Measurements from ENCODE around the gene BANP. TPM values are rescaled to one million over a fixed set of nuclear protein-coding genes. Genes with fewer than 3 reads are reported as not detected.
"Not testable (repeated sequence)": the region's sequence is repeated elsewhere in the genome, so short reads cannot be mapped to it uniquely, and the experiment has no call there.

The BANP gene
- total RNA-seq, 1 donor, result 25.9 TPM

- no peak for TF ChIP-seq CTCF (IDR thresholded peaks at IDR 0.05; ENCODE audit: insufficient read depth, low read depth, low read length)
- DNase-seq (ENCODE audit: low read depth), result no peak
- no peak overlapping the region for H3K4me3 ChIP-seq (ENCODE audit: low read depth, low read length)
Observed at GRCh38 chr16:88017587-88018101, 66.4 kb downstream of the BANP start.

DNA sequence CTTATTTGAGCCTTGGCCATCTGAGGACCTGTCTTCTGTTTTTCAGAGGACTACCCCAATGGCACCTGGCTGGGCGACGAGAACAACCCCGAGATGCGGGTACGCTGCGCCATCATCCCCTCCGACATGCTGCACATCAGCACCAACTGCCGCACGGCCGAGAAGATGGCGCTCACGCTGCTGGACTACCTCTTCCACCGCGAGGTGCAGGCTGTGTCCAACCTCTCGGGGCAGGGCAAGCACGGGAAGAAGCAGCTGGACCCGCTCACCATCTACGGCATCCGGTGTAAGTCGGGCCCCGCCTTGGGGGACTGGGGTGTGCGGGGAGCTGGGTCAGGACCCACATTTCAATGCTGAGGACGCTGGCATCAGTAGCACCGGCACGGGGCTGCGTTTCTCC is 67.1 kb downstream of the BANP start:
- not testable (repeated sequence) for H3K4me3 ChIP-seq (ENCODE audit: low read depth, low read length); DNase-seq (ENCODE audit: low read depth)

DNA sequence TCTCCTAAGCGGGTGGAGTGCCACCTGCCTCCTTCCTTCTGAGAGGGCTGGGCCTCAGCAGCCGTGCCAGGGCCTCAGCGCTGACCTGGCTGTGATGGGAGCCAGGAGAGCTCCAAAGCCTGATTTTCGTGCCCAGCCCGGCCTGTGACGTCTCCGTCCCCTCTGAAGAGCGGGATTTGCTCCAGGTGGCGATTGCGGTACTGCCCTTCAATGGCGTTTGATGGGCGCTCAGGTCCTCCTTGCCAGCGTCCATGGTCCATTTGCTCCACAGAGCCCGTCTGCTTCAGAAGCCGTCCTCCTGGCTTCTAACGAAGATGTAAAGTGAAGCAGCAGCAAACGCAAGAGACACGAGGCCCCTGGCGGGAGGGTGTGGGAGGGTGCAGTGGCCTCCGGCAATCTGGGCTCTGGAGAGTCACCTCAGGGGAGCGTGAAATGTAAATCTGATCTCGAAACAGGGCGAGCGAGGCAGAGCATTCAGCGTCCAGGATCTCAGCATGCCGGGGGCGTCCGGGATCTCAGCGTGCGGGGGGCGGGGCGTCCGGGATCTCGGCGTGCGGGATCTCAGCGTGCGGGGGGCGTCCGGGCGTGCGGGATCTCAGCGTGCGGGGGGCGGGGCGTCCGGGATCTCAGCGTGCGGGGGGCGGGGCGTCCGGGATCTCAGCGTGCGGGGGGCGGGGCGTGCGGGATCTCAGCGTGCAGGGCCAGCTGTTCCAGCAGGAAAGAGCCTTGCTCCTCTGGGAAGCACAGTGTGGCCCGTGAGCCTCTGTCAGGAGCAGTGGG is 68.0 kb downstream of the BANP start:
- DNase-seq (ENCODE audit: low read depth), result peak; percentile 19
- not testable (repeated sequence) for H3K4me3 ChIP-seq (ENCODE audit: low read depth, low read length)

- TF ChIP-seq CTCF (IDR thresholded peaks at IDR 0.05; ENCODE audit: insufficient read depth, low read depth, low read length), result no peak
- no peak for DNase-seq (ENCODE audit: low read depth)
Observed at GRCh38 chr16:88019821-88020515, 68.7 kb downstream of the BANP start.

GRCh38 chr16:88020516-88020885 is 69.3 kb downstream of the BANP start:
- no peak for DNase-seq (ENCODE audit: low read depth)
- no peak for TF ChIP-seq CTCF (IDR thresholded peaks at IDR 0.05; ENCODE audit: insufficient read depth, low read depth, low read length)
- H3K4me3 ChIP-seq (ENCODE audit: low read depth, low read length), result no peak overlapping the region

More at GRCh38 chr16:88019821-88020515, 68.7 kb downstream of the BANP start:
- H3K4me3 ChIP-seq (ENCODE audit: low read depth, low read length), result no peak overlapping the region

- not testable (repeated sequence) for H3K4me3 ChIP-seq (ENCODE audit: low read depth, low read length)
- peak; percentile 26 for DNase-seq (ENCODE audit: low read depth)
Observed at GRCh38 chr16:88021041-88021970, 70.1 kb downstream of the BANP start.

GRCh38 chr16:88022076-88023042 is 71.1 kb downstream of the BANP start:
- no peak for DNase-seq (ENCODE audit: low read depth)
- no peak for TF ChIP-seq CTCF (IDR thresholded peaks at IDR 0.05; ENCODE audit: insufficient read depth, low read depth, low read length)
- no peak overlapping the region for H3K4me3 ChIP-seq (ENCODE audit: low read depth, low read length)
